ENCODE data around the gene FNBP1. TPM values are rescaled to one million over a fixed set of nuclear protein-coding genes. Genes with fewer than 3 reads are reported as not detected.

Gene FNBP1
- polyA plus RNA-seq, 12 donors: 14.8 to 67.8 (median 19.9) TPM; not detected in 1

DNA sequence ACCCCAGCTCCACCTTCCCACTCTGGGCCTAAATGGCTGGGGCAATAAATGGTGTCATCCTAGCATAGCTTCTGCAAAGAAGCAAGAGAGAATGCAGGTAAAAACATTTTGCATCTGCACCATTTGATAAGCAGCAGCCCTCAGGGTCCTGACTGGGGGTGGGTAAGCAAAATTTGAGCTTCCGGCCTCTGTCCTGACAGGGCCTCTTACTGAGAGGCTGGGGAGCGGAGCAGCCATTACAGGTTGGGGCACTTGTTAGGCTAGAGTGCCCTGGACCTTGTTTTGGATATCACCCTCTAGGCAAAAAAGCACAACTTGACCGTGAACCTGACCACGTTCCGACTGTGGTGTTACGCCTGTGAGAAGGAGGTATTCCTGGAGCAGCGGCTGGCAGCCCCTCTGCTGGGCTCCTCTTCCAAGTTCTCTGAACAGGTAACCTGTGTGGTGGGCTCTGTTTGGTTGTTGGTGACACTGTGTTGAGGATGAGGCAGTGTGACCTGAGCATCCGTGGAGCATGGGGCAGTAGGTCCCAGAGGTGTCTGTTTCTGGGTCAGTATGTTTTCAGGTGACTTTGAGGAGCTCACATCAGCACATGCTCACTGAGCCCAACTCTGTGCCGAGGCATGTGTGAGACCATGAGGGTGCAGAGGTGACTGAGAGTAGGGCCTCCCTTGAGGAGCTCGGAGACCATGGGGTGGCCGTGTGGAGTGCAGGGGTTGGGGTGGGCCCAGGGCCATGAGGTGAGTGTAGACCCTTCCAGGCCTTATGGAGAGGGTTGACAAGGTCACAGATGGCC is 184.6 kb downstream of the FNBP1 start:
- no peak for DNase-seq

DNA sequence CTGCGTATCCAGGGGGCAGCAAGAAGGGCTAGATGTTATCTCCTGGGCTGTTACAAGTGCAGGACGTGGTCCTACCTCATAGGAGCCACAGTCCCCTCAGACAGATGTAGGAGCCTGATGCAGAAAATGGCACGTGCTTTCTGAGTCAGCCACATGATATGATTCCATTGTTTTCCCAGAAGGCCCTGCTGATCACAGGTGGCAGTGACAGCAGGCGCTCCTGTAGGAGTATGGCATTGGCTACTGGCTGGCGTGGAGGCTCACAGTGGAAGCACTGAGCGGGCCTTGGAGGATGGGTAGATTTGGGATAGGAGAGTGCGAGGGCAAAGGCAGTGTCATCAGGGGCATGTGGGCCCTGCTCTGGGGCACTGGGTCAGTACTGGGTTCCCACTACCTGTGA is 185.8 kb downstream of the FNBP1 start:
- DNase-seq: no peak

DNA sequence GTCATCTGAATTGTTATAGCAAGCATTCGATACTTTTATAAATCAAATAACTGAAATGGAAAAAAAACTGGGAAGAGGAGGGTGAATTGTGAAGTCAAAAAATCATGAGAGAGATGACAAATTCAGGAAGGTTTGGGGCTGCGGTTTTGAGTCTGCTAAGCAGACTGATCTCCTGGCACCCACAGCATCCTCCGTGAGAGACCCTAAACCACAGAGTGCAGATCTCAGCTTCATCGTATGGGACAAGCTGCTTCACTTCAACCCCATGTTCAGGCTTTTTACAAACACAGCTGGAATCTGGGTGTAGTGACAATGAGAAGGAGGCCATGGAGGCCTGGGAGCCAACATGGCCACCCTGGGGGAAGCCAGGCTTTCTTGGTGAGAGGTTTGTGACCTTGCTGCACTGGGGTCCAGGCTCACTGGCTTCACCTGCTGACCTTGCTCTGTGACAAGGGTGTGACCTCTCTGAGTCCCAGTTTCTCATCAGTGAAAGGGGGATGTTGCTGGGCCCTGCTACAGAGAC is 188.3 kb downstream of the FNBP1 start:
- no peak for DNase-seq

DNA sequence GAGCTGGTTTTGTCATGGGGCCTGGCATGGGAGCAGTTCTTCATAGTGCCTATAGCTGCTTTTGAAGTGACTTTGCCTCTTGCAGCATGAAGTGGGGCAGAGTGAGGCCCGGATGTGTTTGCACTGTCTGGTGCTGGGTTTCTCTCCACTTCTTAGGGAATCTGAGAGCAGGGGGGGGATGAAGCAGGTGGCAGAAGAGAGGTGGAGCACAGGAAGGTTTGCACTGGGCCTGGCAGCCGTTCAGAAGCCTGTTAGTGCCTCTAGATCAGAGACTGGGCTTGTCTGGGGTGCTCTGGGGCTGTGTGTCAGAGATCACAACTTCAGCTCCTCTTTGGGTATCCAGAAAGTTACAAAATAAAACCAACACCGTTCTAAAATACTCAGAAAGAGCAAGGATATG is 189.4 kb downstream of the FNBP1 start:
- DNase-seq: no peak

DNA sequence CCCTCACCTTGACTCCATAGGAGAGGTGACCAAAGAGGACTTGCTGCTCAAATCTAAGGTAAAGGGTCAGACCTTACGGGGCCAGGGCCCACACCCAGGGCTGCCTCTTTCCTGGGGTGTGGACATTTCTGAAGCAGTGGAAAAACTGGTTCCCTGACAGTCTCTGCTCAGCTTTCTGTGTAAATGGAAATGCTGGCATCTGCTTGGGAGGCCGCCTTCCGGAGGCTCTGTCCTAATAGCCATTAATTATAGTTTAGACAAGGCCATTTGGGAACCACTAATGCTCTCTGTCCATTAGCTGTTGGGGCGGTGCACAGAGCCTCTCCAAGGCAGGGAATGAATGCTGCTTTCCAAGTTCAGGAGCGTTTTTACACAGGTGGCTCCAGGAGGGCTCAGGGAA is 190.4 kb downstream of the FNBP1 start:
- no peak for DNase-seq

DNA sequence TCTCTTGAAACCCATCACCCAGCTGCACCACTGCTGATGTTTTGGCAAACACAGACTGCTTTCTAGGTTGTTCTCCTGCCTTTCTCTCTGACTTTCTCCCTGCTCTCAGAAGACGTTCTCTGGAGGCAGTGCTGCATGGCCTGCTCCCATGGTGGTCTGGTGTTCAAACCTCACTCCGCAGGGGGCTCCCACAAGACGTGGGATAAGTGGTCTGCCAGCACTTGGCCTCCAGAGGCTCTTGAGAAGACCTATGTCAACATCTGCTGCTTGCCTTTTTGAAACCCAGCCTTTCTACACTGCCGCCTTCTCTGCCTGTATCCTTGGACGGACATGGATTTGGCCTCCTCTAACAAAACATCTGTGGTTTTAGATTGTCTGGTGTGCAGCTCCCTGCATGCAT is 191.2 kb downstream of the FNBP1 start:
- no peak for DNase-seq

DNA sequence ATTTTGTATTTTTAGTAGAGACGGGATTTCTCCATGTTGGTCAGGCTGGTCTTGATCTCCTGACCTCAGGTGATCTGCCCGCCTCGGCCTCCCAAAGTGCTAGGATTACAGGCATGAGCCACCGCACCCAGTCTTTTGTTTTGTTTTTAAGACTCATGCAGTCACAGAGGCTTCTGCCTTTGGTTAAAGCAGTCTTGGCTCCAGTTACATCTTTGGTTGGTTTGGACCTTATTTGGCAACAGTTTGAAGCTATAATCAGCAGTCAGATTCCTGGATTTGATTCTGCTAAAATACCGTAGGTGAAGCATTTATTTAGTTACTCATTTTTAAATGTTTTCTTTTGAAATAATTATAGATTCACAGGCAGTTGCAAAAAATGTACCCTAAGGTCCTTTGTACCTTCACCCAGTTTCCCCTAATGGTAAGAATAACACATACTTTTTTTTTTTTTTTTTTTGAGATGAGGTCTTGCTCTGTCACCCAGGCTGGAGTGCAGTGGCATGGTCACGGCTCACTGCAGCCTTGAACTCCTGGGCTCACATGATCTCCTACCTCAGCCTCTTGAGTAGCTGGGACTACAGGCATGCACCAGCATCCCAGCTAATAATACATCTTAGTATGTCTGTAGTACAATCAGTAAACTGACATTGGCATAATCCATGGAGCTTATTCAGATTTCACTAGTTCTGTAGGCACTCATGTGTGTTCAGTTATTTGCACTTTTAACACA is 192.0 kb downstream of the FNBP1 start:
- DNase-seq: no peak

DNA sequence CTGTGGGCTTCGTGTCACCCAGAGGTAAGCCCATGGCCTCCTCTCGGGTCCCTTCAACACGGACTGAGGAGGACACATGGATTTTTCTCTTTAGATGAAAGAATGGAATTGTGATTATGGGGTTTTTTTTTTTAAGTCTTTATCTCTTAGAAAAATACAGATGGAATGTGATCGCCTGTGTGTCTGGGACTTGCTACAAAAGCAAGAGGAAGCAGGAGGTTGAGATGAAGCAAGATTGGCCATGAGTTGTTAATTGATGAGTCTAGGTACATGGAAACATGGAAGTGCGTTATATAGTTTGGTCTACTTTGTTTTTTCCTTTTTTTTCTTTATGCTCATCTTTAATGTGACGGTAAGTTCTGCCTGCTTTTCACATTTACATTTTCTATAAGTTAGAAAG is 193.1 kb downstream of the FNBP1 start:
- DNase-seq: no peak

DNA sequence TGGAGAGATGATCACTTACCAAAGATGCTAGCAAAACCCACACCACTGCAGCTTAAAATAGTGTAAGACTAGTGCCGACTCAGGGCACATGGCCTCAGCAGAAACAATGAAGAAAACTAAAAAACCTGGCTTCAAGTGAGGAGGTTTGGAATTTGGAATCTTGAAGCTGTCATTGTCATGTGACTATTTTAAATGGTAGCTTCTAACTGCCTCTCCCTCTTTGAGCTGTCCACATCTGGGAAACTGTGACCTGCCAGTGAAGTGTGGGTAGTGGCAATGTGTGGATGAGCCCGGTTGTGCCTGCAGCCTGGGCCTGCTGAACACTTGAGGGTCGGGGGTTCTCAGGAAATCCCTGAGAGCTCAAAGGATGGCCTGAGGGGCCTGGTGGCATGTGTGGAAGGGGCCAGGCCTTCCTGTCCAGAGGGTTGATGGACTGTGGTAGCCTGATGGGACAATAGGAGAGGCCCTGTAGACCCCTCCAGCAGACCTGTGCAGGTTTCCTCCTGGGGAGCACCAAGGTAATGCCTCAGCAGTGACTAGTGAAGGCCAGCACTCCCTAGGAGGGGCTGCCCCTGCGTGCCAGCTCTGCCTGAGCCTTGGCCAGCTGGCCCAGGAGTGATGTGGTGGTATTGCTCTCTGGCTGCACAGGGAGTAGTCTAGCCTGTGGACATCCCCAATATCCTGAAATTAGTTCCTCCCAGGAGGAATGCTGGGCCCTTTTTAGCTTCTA is 194.1 kb downstream of the FNBP1 start:
- DNase-seq: no peak

DNA sequence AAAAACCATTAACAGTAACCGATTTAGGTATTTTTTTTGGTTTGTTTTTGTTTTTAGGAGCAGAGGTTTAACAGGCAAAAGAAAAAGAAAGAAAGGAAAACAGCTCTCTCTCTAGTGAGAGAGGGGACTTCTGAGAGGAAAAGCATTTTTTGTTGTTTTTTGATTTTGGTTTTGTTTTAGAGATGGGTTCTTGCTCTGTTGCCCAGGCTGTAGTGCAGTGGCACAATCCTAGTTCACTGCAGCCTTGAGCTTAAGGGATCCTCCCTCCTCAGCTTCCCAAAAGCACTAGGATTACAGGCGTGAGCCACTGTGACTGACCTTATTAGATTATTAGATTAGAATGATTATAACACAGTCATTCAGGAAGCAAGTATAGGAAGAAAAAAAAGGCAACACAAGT is 197.6 kb downstream of the FNBP1 start:
- DNase-seq: no peak

DNA sequence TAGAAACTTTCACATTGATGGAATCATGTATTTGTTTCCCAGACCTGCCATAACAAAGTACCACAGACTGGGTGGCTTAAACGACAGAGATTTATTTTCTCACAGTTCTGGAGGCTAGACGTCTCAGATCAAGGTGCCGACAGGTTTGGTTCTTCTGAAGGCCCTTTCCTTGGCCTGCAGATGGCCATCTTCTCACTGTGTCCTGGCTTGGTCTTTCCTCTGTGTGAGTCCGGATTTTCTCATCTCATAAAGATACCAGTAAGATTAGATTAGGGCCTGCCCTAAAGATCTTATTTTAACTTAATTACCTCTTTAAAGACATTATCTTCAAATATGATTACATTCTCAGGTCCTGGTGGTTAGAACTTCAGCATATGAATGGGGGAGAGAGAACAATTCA is 201.9 kb downstream of the FNBP1 start:
- DNase-seq: no peak

DNA sequence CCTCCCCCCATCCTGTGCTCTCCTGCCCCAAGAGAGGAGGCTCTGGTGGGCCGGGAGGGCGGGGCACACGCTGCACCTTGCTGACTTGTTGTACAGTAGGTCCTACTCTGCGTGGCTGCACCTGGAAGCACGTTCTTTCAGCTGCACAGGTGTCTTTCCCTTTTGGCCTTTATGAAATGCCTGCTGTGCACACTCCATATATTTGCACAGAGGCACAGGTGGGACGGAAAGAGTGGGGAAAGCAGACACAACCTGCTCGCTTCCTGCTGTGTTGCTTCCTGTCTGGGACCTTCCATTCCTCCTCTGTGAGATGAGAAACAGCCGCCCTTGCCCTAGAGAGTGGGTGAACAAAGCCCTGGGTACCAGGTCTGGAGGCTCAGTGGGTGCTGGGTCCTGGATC is 203.0 kb downstream of the FNBP1 start:
- DNase-seq: no peak

DNA sequence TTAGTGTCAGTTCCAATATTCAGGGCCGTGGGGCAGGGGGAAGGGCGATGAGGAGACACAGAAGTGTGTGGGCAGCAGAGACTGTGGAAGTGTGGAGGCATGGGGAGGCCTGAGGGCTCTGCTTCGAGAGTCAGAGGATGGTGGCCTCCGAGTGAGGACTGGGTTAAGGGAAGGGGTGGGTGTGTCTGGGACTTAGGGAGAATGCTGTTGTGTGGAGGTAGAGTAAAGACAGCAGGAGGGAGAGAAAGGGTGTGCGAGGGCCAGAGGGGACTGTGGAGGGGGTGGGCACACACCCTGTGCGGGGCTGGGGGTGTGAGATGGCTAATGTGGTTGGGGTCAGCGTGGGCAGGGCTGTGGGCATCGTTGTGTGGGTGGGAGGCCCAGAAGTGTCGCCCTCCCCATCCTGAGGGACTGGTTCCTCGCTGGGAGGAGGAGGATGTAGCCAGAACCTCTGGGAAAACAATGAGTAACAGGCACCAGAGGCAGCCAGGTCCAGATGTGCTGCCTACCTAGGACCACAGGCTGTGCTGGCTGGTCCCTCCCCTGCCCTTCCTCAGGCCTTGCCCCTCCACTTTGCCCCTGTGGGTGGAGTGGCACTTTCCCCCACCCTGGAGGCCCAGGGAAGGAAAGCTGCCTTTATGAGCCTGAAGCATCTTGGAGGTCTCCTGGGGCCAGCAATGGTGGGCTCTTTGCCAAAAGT is 203.5 kb downstream of the FNBP1 start:
- no peak for DNase-seq

DNA sequence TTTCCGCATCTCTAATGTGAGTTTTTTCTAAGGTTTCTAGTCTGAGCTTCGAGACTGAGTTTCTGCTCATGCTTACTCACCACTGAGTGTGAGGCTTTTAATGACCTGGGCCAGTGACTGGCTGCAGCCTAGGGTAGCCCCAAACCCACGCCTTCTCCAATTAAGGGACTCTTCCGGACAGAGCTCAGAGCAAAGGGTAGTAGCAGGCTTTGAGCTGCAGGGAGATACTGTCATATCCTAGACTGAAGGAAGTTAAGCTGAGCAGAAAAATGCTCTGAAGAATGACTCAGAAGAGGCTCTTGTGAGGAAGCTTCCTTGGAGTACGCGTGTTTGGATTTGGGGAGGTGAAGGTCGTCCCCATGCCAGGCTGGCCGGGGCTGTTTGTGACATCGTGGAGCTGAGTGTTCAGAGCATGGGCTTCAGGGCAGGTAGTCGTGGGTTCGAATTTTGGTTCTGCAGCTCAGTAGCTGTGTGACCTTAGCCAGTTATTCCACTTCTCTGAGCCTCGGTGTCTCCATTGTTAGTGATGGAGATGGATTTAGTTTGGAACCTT is 204.2 kb downstream of the FNBP1 start:
- DNase-seq: no peak

Other genes with a start within 250 kb of the FNBP1 start
- 10 to 100 TPM in 10 of 12 donors, 1 to 10 TPM in 1, not detected in 1; 7.5 to 18.5 (median 15.4) TPM for gene TOR1B, start 240.0 kb downstream of the FNBP1 start, polyA plus RNA-seq (ENCODE audit: insufficient read length in 12 of 12)
- gene TOR1A, start 219.1 kb downstream of the FNBP1 start, polyA plus RNA-seq (ENCODE audit: insufficient read length in 12 of 12): 10 to 100 TPM in 11 of 12 donors, not detected in 1; 21.5 to 31.6 (median 24.9) TPM
- 1,000 to 10,000 TPM in 1 of 12 donors, 10 to 100 TPM in 11; 41.1 to 1,914 (median 51.9) TPM for gene C9orf78, start 207.9 kb downstream of the FNBP1 start, polyA plus RNA-seq (ENCODE audit: insufficient read length in 12 of 12)
- 10 to 100 TPM in 8 of 12 donors, 1 to 10 TPM in 3, not detected in 1; 8.5 to 22.2 (median 11.4) TPM for gene USP20, start 207.7 kb downstream of the FNBP1 start, polyA plus RNA-seq (ENCODE audit: insufficient read length in 12 of 12)
- gene GPR107, start 10.7 kb upstream of the FNBP1 start, polyA plus RNA-seq (ENCODE audit: insufficient read length in 12 of 12): 10 to 100 TPM in 11 of 12 donors, not detected in 1; 32.6 to 40.6 (median 37.8) TPM
- 10 to 100 TPM in 11 of 12 donors, not detected in 1; 40.6 to 73.1 (median 50.0) TPM for gene NCS1, start 129.2 kb upstream of the FNBP1 start, polyA plus RNA-seq (ENCODE audit: insufficient read length in 12 of 12)
- gene HMCN2, start 222.6 kb upstream of the FNBP1 start, polyA plus RNA-seq (ENCODE audit: insufficient read length in 12 of 12): 10 to 100 TPM in 3 of 12 donors, 1 to 10 TPM in 8, not detected in 1; 4.8 to 19.1 (median 8.6) TPM